Measurements from ENCODE around the gene MYH7.

Gene MYH7

GRCh38 chr14:23447361-23448350 lies 12.2 kb upstream of the MYH7 start:
- TF ChIP-seq, protein P1, sequence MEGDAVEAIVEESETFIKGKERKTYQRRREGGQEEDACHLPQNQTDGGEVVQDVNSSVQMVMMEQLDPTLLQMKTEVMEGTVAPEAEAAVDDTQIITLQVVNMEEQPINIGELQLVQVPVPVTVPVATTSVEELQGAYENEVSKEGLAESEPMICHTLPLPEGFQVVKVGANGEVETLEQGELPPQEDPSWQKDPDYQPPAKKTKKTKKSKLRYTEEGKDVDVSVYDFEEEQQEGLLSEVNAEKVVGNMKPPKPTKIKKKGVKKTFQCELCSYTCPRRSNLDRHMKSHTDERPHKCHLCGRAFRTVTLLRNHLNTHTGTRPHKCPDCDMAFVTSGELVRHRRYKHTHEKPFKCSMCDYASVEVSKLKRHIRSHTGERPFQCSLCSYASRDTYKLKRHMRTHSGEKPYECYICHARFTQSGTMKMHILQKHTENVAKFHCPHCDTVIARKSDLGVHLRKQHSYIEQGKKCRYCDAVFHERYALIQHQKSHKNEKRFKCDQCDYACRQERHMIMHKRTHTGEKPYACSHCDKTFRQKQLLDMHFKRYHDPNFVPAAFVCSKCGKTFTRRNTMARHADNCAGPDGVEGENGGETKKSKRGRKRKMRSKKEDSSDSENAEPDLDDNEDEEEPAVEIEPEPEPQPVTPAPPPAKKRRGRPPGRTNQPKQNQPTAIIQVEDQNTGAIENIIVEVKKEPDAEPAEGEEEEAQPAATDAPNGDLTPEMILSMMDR (conservative IDR thresholded peaks at IDR 0.05; ENCODE audit: low read length), result no peak
- DNase-seq (ENCODE audit: low read depth), result no peak
- H3K4me3 ChIP-seq (ENCODE audit: low read length), result no peak overlapping the region

DNA sequence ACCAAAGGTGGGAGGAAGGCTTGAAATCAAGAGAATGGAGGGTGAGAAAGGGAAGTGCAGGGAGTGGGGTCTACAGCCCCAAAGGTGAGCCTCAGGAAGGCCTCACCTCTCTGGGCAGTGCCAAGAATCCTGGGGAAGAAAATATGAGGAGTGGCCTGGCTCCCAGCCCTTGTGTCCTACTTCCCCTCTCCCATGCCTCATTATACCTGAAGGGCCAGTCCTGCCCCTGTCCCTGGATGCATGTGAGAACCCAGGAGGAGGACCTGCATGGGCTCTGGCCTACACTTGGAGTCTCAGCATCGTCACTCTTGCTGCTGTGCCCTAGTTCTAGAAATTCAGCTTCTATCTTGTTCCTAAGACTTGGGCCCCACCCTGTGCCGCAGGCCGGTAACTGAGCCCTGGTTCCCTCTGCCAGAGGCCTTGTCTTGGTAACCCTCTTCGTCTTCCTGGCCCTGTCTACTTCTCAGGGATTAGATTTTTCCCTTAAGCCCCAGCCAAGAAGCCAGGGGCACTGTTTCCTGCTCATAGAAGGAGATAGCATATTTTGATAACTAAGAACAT lies 10.9 kb upstream of the MYH7 start:
- H3K4me3 ChIP-seq (ENCODE audit: low read length), result no peak overlapping the region
- TF ChIP-seq, protein P1 (conservative IDR thresholded peaks at IDR 0.05; ENCODE audit: low read length), result no peak
- no peak for DNase-seq (ENCODE audit: low read depth)

DNA sequence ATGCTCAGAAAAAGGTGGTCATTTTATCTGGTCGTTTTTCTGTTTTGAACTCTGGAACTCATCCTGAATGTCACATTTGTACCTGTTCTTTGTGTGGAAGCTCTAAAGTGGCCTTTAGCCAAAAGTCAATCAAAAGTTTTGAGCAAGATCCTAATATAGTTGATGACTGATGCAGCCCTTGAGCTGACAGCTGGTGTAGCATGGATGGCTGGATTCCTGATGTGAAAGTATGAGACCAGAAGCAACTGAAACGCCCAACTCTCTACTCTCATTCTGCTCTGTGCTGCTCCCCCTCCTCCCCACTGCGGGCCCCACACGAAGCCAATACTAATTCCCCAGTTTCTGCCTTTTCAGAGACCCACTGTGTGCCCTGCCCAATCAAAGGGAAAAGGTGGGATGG lies 10.3 kb upstream of the MYH7 start:
- no peak for DNase-seq (ENCODE audit: low read depth)
- H3K4me3 ChIP-seq (ENCODE audit: low read length), result no peak overlapping the region
- TF ChIP-seq, protein P1 (conservative IDR thresholded peaks at IDR 0.05; ENCODE audit: low read length), result no peak

DNA sequence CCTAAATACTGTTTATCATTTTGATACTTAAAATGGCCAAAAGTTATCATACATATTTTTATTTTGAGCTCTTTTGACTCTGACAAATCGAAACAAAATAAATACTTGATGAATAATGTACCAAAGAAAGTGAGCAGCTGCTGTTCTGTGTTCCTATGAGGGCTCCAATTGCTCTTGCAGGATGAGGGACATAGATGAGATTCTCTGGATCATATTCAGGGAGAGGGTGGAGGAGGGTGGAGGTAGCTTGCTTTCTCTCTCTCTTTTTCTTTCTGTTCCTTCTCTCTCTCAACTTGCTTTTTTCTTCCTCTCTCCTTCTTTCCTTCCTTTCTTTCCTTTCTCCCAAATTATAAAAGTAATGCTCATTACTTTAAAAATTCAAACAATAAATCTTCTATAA lies 8.9 kb upstream of the MYH7 start:
- no peak for DNase-seq (ENCODE audit: low read depth)

DNA sequence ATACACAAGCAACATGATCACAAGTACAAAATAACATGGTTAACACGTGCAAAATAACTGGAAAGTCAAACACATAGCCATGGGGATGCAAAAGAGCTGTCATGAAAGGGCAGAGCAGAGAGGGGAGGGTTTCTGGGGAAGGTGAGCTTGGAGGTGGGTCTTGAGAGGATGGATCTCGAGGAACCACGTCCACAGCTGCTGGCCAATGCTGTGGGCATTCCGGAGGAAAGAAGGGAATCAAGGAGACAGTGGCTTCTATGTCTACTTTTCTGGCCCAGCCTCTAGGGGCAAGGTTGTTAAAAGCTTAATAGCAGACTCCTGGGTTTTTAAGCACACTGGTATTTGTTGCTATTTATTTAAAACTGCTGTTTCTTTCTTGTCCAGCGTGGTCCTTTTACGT lies 8.4 kb upstream of the MYH7 start:
- H3K4me3 ChIP-seq (ENCODE audit: low read length), result no peak overlapping the region
- DNase-seq (ENCODE audit: low read depth), result no peak
- TF ChIP-seq, protein P1 (conservative IDR thresholded peaks at IDR 0.05; ENCODE audit: low read length), result no peak

More for the DNA sequence above, 8.9 kb upstream of the MYH7 start:
- H3K4me3 ChIP-seq (ENCODE audit: low read length), result no peak overlapping the region
- TF ChIP-seq, protein P1 (conservative IDR thresholded peaks at IDR 0.05; ENCODE audit: low read length), result no peak

GRCh38 chr14:23443411-23443812 lies 8.0 kb upstream of the MYH7 start:
- DNase-seq (ENCODE audit: low read depth), result no peak
- TF ChIP-seq, protein P1 (conservative IDR thresholded peaks at IDR 0.05; ENCODE audit: low read length), result no peak
- H3K4me3 ChIP-seq (ENCODE audit: low read length), result no peak overlapping the region

Measured in AG10803 (cell line).